ENCODE data around the gene DMD. TPM values are rescaled to one million over a fixed set of nuclear protein-coding genes. Genes with fewer than 3 reads are reported as not detected.

DMD gene
- total RNA-seq, 1 donor from 2014 or later, result 1.7 TPM

- TF ChIP-seq CTCF (IDR thresholded peaks at IDR 0.05; ENCODE audit: partially characterized antibody, unreplicated experiment), result no peak
- no peak for DNase-seq
- no peak overlapping the region for H3K4me3 Mint-ChIP-seq (ENCODE audit: unreplicated experiment)
- H3K27me3 Mint-ChIP-seq (ENCODE audit: unreplicated experiment), result no peaks in the 10 kb centered on the region
- no peak overlapping the region for H3K27ac Mint-ChIP-seq (ENCODE audit: unreplicated experiment)
- no peaks in the 10 kb centered on the region for H3K9me3 Mint-ChIP-seq (ENCODE audit: unreplicated experiment)
- H3K4me1 Mint-ChIP-seq (ENCODE audit: low read depth, unreplicated experiment), result peaks cover 3% of the 10 kb centered on the region
- no peaks in the 10 kb centered on the region for H3K36me3 Mint-ChIP-seq (ENCODE audit: unreplicated experiment)
These were observed 1767.7 kb downstream of the DMD start for GRCh38 chrX:31443654-31444053.

GRCh38 chrX:31440546-31440945, 1770.8 kb downstream of the DMD start:
- Mint-ChIP-seq H3K9me3 (ENCODE audit: unreplicated experiment) (no peaks in the 10 kb centered on the region), H3K4me3 (ENCODE audit: unreplicated experiment) (no peak overlapping the region)

GRCh38 chrX:31436424-31436823, 1774.9 kb downstream of the DMD start:
- Mint-ChIP-seq H3K4me1 (ENCODE audit: low read depth, unreplicated experiment) (peaks cover 3% of the 10 kb centered on the region), H3K36me3 (ENCODE audit: unreplicated experiment) (no peaks in the 10 kb centered on the region), H3K27me3 (ENCODE audit: unreplicated experiment) (no peaks in the 10 kb centered on the region), H3K4me3 (ENCODE audit: unreplicated experiment) (no peak overlapping the region), H3K27ac (ENCODE audit: unreplicated experiment) (no peak overlapping the region), H3K9me3 (ENCODE audit: unreplicated experiment) (no peaks in the 10 kb centered on the region)
- no peak for DNase-seq
- no peak for TF ChIP-seq CTCF (IDR thresholded peaks at IDR 0.05; ENCODE audit: partially characterized antibody, unreplicated experiment)

More at GRCh38 chrX:31440546-31440945, 1770.8 kb downstream of the DMD start:
- Mint-ChIP-seq H3K27me3 (ENCODE audit: unreplicated experiment) (no peaks in the 10 kb centered on the region), H3K4me1 (ENCODE audit: low read depth, unreplicated experiment) (peaks cover 6% of the 10 kb centered on the region), H3K27ac (ENCODE audit: unreplicated experiment) (no peak overlapping the region), H3K36me3 (ENCODE audit: unreplicated experiment) (no peaks in the 10 kb centered on the region)
- TF ChIP-seq CTCF (IDR thresholded peaks at IDR 0.05; ENCODE audit: partially characterized antibody, unreplicated experiment), result no peak
- DNase-seq, result no peak

GRCh38 chrX:31435592-31435991, 1775.8 kb downstream of the DMD start:
- H3K27me3 Mint-ChIP-seq (ENCODE audit: unreplicated experiment), result no peaks in the 10 kb centered on the region
- H3K4me3 Mint-ChIP-seq (ENCODE audit: unreplicated experiment), result no peak overlapping the region
- H3K27ac Mint-ChIP-seq (ENCODE audit: unreplicated experiment), result no peak overlapping the region
- no peak for TF ChIP-seq CTCF (IDR thresholded peaks at IDR 0.05; ENCODE audit: partially characterized antibody, unreplicated experiment)
- H3K36me3 Mint-ChIP-seq (ENCODE audit: unreplicated experiment), result no peaks in the 10 kb centered on the region
- H3K9me3 Mint-ChIP-seq (ENCODE audit: unreplicated experiment), result no peaks in the 10 kb centered on the region
- no peak for DNase-seq
- peaks cover 3% of the 10 kb centered on the region for H3K4me1 Mint-ChIP-seq (ENCODE audit: low read depth, unreplicated experiment)

GRCh38 chrX:31433856-31434255, 1777.5 kb downstream of the DMD start:
- TF ChIP-seq CTCF (IDR thresholded peaks at IDR 0.05; ENCODE audit: partially characterized antibody, unreplicated experiment), result no peak
- H3K36me3 Mint-ChIP-seq (ENCODE audit: unreplicated experiment), result no peaks in the 10 kb centered on the region
- no peak overlapping the region for H3K27ac Mint-ChIP-seq (ENCODE audit: unreplicated experiment)
- H3K4me3 Mint-ChIP-seq (ENCODE audit: unreplicated experiment), result no peak overlapping the region
- H3K27me3 Mint-ChIP-seq (ENCODE audit: unreplicated experiment), result no peaks in the 10 kb centered on the region
- H3K9me3 Mint-ChIP-seq (ENCODE audit: unreplicated experiment), result peaks cover 2% of the 10 kb centered on the region
- H3K4me1 Mint-ChIP-seq (ENCODE audit: low read depth, unreplicated experiment), result peaks cover 3% of the 10 kb centered on the region
- DNase-seq, result no peak
